Upper lobe of left lung (tissue), 6 donors: ENCODE data around the gene FAT1. TPM values are rescaled to one million over a fixed set of nuclear protein-coding genes. Genes with fewer than 3 reads are reported as not detected.

Experiments
- ATAC-seq, 2 donors: fragments of 200-7000 bp; cut with Tn5 transposase; one replicate each; pipeline ENCODE4 v1.9.1; 2022; ENCODE audit warnings: mild to moderate bottlenecking in 2 of 2, moderate library complexity in 2 of 2; ENCODE audit not compliant: low FRiP score in 2 of 2
- DNase-seq, 2 donors: peaks; one replicate each; pipeline ENCODE4 v3.0.0-alpha.2; 2019 to 2020
- H3K27ac ChIP-seq, 4 donors: fragments of 200-600 bp; sonication (generic); one replicate each; pipeline ENCODE4 v1.5.1; 2016 to 2019
- H3K27me3 ChIP-seq, 4 donors: fragments of 200-600 bp; sonication (generic); one replicate each; pipeline ENCODE4 v1.5.1; 2017 to 2019
- H3K36me3 ChIP-seq, 4 donors: fragments of 200-600 bp; sonication (generic); one replicate each; pipeline ENCODE4 v1.5.1; 2016 to 2019
- H3K4me1 ChIP-seq, 4 donors: fragments of 200-600 bp; sonication (generic); one replicate each; pipeline ENCODE4 v1.5.1; 2018 to 2019
- H3K4me3 ChIP-seq, 4 donors: fragments of 200-600 bp; sonication (generic); one replicate each; pipeline ENCODE4 v1.5.1; 2017 to 2019; ENCODE audit warnings: mild to moderate bottlenecking in 2 of 4, moderate library complexity in 1 of 4
- H3K9me3 ChIP-seq, 4 donors: fragments of 200-600 bp; sonication (generic); one replicate each; pipeline ENCODE4 v1.5.1; 2018 to 2019
- EP300 ChIP-seq, 4 donors: sonication (generic); formaldehyde crosslinking; IDR thresholded peaks; one replicate each; pipeline ENCODE4 v1.5.1; 2017; ENCODE audit warnings: antibody characterized with exemption in 4 of 4, control low read depth in 2 of 4
- POLR2A ChIP-seq, 4 donors: fragments of 450-650 bp; IDR thresholded peaks; one replicate each; pipeline ENCODE4 v1.5.1; 2016 to 2017; ENCODE audit warnings: antibody characterized with exemption in 4 of 4, mild to moderate bottlenecking in 2 of 4
- POLR2AphosphoS5 ChIP-seq, 2 donors: sonication (generic); formaldehyde crosslinking; IDR thresholded peaks; one replicate each; pipeline ENCODE4 v1.5.1; 2017; ENCODE audit warnings: antibody characterized with exemption in 2 of 2
- WGBS, 2 donors: methylation state at CpG; one replicate each; pipeline ENCODE4 v1.1.5; 2017 to 2018; 5-methylcytosine and 5-hydroxymethylcytosine counted together
- total RNA-seq, 6 donors: library from RNA; depleted of rRNA in 4 of 6; stranded (reverse); fragments of >200 nt in 4 of 6; gene quantifications; one replicate each; pipeline versions ENCODE4 v1.1.0 to v1.2.1, GENCODE V29; 2016 to 2021
- TF ChIP-seq, protein P1 (sequence below), 6 experiments: fragments of 450-650 bp in 4 of 6; fragments of 200-600 bp in 2 of 6; sonication (generic) in 2 of 6; IDR thresholded peaks; one replicate each; pipeline ENCODE4 v1.5.1; 2016 to 2019; ENCODE audit warnings: antibody characterized with exemption in 6 of 6
- donor health status: DM: no; HTN: no; CAD: no; lungs with moderate emphysema.
- donor health status: DM: no; HTN: yes; CAD: no; lungs with severe emphysema.

FAT1 gene
- total RNA-seq, 6 donors from 2014 or later: 42.8 to 92.2 (median 77.4) TPM

DNA sequence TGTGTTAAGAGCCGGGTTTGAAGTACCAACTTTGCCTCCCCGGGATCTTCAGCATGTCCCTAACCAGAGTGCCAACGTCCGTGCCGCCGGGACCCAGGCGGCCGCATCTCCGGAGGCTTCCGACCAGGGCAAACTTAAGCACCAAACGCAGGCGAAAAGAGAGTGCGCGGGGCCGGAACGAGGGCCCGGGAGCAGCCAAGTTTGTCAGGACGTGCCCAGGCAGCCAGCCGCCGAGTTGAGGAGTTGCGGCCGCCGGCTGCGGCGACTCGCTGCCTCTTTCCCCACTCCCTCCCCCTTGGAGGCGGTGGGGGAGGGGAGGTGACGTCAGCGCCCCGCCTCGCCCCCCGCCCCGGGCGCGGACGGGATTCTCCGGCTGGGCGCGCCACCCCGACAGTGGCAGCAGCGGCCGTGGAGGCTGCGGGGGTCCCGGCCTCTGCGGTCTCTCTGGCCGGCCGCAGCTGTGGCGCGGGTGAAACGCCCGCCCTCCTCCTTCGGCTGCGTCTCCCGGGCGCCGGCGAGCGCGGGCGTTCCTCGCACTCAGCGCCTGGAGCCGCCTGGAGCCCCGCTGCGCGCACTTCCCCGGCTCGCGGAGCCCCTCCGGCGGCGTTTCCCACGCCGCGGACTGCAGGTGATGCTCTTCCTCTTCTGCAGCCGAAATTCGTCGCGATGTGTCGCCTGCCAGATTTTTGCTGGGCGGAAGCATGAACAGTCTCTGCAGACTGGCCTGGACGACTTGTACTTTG lies 2.9 kb upstream of the FAT1 start:
- Histone ChIP-seq H3K4me3 (peak overlapping the region; percentile 8 to 89 (median 76)), H3K4me1 (peaks cover 0 to 44% (median 4%) of the 10 kb centered on the region in 4 donors), H3K9me3 (no peaks in the 10 kb centered on the region), H3K36me3 (no peaks in the 10 kb centered on the region), H3K27ac (peak overlapping the region; percentile 75 to 90 (median 82)), H3K27me3 (peaks cover 0 to 5% (median 0%) of the 10 kb centered on the region in 4 donors)
- TF ChIP-seq POLR2AphosphoS5 (IDR thresholded peaks at IDR 0.05): peak; percentile 52 to 88
- TF ChIP-seq EP300 (IDR thresholded peaks at IDR 0.05): peak in 2 of 4 donors; percentile 29 to 54
- peak in 3 of 4 donors; percentile 56 to 74 (median 72) for TF ChIP-seq POLR2A (IDR thresholded peaks at IDR 0.05)
- TF ChIP-seq, protein P1, sequence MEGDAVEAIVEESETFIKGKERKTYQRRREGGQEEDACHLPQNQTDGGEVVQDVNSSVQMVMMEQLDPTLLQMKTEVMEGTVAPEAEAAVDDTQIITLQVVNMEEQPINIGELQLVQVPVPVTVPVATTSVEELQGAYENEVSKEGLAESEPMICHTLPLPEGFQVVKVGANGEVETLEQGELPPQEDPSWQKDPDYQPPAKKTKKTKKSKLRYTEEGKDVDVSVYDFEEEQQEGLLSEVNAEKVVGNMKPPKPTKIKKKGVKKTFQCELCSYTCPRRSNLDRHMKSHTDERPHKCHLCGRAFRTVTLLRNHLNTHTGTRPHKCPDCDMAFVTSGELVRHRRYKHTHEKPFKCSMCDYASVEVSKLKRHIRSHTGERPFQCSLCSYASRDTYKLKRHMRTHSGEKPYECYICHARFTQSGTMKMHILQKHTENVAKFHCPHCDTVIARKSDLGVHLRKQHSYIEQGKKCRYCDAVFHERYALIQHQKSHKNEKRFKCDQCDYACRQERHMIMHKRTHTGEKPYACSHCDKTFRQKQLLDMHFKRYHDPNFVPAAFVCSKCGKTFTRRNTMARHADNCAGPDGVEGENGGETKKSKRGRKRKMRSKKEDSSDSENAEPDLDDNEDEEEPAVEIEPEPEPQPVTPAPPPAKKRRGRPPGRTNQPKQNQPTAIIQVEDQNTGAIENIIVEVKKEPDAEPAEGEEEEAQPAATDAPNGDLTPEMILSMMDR (IDR thresholded peaks at IDR 0.05): peak in 2 of 6 experiments; percentile 9 to 16
- ATAC-seq (peak; percentile 73 to 80), DNase-seq (peak; percentile 63 to 94)
- 1 to 2% methylated on average over 13 to 35 of the region's 82 CpGs for WGBS, 2 donors

DNA sequence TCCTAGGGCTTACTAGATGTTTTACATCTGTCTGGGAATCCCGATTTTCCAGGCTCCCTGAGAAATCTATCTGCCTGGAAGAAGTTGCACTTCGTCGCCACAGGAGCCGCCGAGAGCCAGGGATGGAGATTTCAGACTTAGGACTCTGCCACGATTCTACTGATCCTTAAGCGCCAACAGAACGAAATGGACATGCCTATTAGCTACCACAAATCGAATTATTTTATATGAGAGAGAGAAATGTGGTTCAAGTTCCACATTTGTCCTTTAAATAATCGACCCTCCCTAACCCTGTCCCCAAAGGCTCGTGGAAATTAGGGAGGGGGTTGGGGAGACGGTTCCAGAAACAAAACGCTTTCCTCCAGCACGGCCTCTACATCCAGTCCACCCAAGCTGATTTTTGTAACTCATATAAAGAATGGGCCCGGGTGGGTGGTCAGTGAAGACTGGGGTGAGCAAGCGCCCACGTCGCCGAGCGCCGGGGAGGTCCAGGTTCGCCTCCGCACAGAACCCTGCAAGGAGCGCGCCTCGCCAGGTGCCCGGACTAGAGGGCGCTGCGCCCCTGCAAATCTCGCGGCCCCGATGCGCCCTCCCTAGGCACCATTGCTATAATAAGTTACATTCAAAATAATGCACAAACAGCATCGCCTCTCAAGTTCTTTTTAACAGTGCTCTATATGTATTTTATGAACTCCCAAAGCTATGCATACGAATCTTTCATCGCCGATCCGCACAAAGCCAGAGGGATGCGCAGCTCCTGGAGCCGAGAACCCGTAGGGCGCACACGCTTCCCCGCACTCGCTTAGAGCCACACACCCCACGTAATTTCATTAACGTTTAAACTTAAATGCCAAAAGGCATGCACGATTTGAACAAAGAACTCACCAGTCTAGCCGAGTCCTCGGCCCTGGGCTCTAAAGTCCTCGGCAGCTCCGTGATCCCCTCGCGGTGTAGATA lies 2.1 kb upstream of the FAT1 start:
- ATAC-seq: peak; percentile 82 to 87
- Histone ChIP-seq H3K27me3 (peaks cover 0 to 5% (median 0%) of the 10 kb centered on the region in 4 donors), H3K36me3 (no peaks in the 10 kb centered on the region), H3K27ac (peak overlapping the region; percentile 75 to 90 (median 84)), H3K4me3 (peak overlapping the region; percentile 8 to 89 (median 76)), H3K9me3 (no peaks in the 10 kb centered on the region), H3K4me1 (peaks cover 0 to 44% (median 4%) of the 10 kb centered on the region in 4 donors)
- WGBS, 2 donors: 2% methylated on average over 36 to 54 of the region's 54 CpGs
- TF ChIP-seq, protein P1 (IDR thresholded peaks at IDR 0.05): peak in 5 of 6 experiments; percentile 39 to 66 (median 50)
- no peak for TF ChIP-seq POLR2AphosphoS5 (IDR thresholded peaks at IDR 0.05)
- peak; percentile 80 to 91 for DNase-seq

DNA sequence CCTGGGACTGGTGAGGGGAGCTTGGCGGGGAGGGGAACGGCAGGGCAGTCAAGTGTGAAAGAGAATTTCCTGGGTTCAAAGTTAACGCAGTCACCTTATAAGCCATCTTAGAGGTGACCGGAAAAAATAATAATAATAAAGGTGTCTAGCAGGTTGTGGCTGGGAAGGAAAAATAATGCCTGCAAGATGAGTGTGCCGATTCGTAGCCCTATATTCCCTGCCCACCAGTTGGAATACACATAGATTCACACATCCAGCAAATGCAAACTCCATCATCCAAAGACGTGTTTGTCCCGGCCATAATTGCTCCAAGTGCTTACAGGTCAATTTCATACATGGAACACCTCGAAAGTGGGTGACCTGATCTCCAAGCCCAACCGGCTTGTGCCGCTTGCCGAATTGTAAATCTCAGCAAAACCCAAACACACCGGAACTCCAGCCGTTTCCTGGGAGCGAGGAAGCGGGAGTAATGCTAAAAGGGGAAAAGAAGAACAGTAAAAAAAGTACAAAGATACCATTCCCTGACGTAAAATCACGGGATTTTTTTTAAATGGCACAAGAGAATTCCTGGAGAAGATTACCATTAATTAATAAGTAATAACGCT lies 1.3 kb upstream of the FAT1 start:
- H3K27ac ChIP-seq: peak overlapping the region; percentile 83 to 90 (median 85)
- TF ChIP-seq POLR2A (IDR thresholded peaks at IDR 0.05): no peak
- no peak for TF ChIP-seq POLR2AphosphoS5 (IDR thresholded peaks at IDR 0.05)
- TF ChIP-seq, protein P1 (IDR thresholded peaks at IDR 0.05): no peak
- no peak for TF ChIP-seq EP300 (IDR thresholded peaks at IDR 0.05)
- peaks cover 0 to 2% (median under 1%) of the 10 kb centered on the region in 4 donors for H3K9me3 ChIP-seq
- peak overlapping the region; percentile 8 to 89 (median 76) for H3K4me3 ChIP-seq
- H3K4me1 ChIP-seq: peaks cover 0 to 44% (median 4%) of the 10 kb centered on the region in 4 donors
- DNase-seq (no peak), ATAC-seq (no peak)
- 1 to 3% methylated on average over 19 of the region's 19 CpGs for WGBS, 2 donors
- H3K36me3 ChIP-seq: no peaks in the 10 kb centered on the region
- H3K27me3 ChIP-seq: peaks cover 0 to 5% (median 0%) of the 10 kb centered on the region in 4 donors

DNA sequence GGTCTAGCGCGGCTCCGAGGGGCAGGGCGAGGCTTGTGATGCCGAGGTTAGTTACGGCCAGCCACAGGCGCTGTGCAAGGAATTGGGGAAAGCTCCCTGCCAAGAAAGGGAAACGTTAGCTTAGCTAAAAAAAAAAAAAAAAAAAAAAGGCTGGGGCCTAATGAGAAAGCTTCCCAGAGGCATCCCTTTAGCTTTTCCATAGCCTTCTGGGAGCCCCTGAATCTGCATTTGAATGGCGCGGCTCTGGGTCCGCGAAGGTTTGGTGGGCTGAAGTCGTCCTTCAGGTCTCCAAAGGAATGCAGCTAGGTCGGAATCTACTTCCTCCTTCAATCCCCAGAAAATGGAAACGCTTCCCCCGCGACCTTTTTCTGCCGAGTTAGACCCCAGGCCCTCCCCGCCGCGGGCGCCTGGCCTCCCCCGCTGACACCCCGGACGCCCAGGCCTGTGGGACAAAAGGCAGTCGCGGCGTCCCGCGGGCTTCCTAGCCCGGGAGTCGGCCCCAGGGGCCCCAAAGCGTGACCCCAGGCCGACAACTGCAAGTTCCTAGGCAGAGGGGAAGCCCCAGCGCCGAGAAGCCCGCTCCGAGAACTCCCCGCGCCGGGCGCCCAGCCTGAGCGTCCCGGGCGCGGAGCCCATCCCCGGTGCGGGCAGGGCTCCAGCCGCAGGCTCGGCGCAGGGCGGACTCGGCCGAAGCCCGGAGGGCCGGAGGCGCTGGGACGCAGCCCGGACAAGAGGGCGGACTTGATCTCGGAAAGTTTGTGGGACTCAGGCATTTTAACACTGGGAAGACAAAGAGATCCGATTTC lies 605 bp upstream of the FAT1 start:
- ATAC-seq: peak; percentile 52 to 70
- DNase-seq: peak; percentile 36 to 91
- TF ChIP-seq, protein P1 (IDR thresholded peaks at IDR 0.05): no peak
- Histone ChIP-seq H3K4me1 (peaks cover 0 to 44% (median 4%) of the 10 kb centered on the region in 4 donors), H3K9me3 (peaks cover 2 to 9% (median 6%) of the 10 kb centered on the region in 4 donors), H3K4me3 (peak overlapping the region; percentile 8 to 89 (median 76)), H3K36me3 (no peaks in the 10 kb centered on the region), H3K27me3 (peaks cover 0 to 5% (median 0%) of the 10 kb centered on the region in 4 donors), H3K27ac (peak overlapping the region; percentile 83 to 90 (median 85))
- WGBS, 2 donors: 3 to 4% methylated on average over 34 to 60 of the region's 62 CpGs
